ENCODE measurements around the gene KIR3DL2.
"Not testable (repeated sequence)": the region's sequence is repeated elsewhere in the genome, so short reads cannot be mapped to it uniquely, and the experiment has no call there.

DNA sequence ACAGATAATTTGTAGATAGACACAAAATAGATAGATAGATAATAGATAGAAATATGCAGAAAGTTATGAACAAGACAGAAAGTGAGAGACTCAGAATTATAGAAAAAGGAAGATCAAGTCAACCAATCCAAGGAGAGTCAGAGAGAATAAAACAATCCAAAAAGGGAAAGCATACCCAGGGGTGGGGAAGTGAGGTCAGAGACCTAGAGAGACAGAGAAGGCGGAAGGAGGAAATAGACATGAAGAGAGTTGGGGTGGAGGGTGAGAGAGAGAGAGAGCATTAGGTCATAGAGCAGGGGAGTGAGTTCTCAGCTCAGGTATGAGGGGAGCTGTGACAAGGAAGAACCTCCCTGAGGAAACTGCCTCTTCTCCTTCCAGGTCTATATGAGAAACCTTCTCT, 5.0 kb downstream of the KIR3DL2 start:
- TF ChIP-seq POLR2AphosphoS5, CTCF (IDR thresholded peaks at IDR 0.05): not testable (repeated sequence)
